Activated B cell treated with CpG ODN at 0.5 μM for 24 hours (primary cell): ENCODE results near the gene ESRRA. TPM values are rescaled to one million over a fixed set of nuclear protein-coding genes. Genes with fewer than 3 reads are reported as not detected.

Experiments
- ATAC-seq: fragments of 200-7000 bp; cut with Tn5 transposase; one replicate; pipeline ENCODE4 v1.10.0; 2021; ENCODE audit warnings: low read depth, mild to moderate bottlenecking, moderate library complexity
- CTCF ChIA-PET: fragments of 350-600 bp; sonication (Branson Sonifier 250); formaldehyde crosslinking; loops from one replicate; lab custom pipeline; 2021; ENCODE audit warnings: antibody characterized with exemption; lab: Charles Lee
- POLR2A ChIA-PET: fragments of 350-600 bp; sonication (Branson Sonifier 250); formaldehyde crosslinking; loops from one replicate; lab custom pipeline; 2021; ENCODE audit warnings: antibody characterized with exemption; lab: Charles Lee
- DNase-seq: peaks from one replicate; pipeline ENCODE4 v3.0.0; 2022
- H3K27ac Mint-ChIP-seq: one replicate; pipeline ENCODE4 v1.8.0; 2020; ENCODE audit warnings: mixed read lengths
- H3K27me3 Mint-ChIP-seq: one replicate; pipeline ENCODE4 v1.8.0; 2021; ENCODE audit warnings: mixed read lengths
- H3K36me3 Mint-ChIP-seq: one replicate; pipeline ENCODE4 v1.8.0; 2021; ENCODE audit warnings: low read depth, mixed read lengths
- H3K4me1 Mint-ChIP-seq: one replicate; pipeline ENCODE4 v1.8.0; 2021; ENCODE audit warnings: mixed read lengths
- H3K4me3 Mint-ChIP-seq: one replicate; pipeline ENCODE4 v1.8.0; 2020; ENCODE audit warnings: mild to moderate bottlenecking, mixed read lengths
- H3K9me3 Mint-ChIP-seq: one replicate; pipeline ENCODE4 v1.8.0; 2020; ENCODE audit warnings: mixed read lengths
- intact Hi-C: fragments of 100-400 bp; cut with micrococcal nuclease; formaldehyde crosslinking; loops from one replicate; pipeline ENCODE4 v1.15.1; 2024
- total RNA-seq: library from RNA; stranded (reverse); gene quantifications from 2 replicates; pipeline ENCODE4 v1.2.3, GENCODE V29; 2022
- TF ChIP-seq, protein P1 (sequence below): fragments of 200-600 bp; IDR thresholded peaks from one replicate; pipeline ENCODE4 v1.8.0; 2022; ENCODE audit warnings: antibody characterized with exemption, mild to moderate bottlenecking

The ESRRA gene
- total RNA-seq, 1 donor from 2014 or later, result 48.3 TPM

DNA sequence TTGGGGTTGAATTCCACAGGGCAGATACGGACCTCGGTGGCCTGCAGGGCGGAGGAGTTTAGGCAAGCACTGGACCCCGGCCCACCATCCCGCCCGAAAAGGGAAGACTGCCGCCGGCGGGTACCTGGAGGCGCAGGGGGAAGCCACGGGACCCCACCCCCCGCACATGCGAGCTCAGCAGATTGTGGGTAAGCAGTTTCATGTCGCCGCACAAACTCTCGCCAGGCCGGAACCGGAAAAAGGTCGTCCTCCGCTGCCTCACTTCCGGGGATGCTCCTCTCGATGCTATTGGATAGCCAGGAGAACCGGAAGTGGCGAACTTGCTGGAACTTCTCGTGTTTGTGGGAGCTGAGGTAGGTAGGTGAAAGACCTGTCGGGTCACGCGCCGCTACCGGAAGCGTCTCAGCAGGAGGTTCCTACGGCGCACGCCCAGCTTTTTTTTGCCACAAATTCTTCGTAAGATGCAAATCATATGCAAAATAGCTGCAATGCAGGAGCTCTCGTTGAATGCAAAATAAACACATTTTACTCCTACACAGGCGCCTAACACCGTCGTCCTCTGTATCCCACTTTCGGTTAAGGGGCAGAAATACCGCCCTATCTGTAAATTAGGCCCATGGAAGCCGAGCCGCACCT lies 12.1 kb downstream of the ESRRA start, which contains the start of gene TRMT112:
Gene TRMT112 (minus strand): TSS at position 235 of the 636 bp plus-strand sequence. CDS start 33 bp downstream, at position 202.
- peaks cover 29% of the 10 kb centered on the region for H3K4me1 Mint-ChIP-seq

DNA sequence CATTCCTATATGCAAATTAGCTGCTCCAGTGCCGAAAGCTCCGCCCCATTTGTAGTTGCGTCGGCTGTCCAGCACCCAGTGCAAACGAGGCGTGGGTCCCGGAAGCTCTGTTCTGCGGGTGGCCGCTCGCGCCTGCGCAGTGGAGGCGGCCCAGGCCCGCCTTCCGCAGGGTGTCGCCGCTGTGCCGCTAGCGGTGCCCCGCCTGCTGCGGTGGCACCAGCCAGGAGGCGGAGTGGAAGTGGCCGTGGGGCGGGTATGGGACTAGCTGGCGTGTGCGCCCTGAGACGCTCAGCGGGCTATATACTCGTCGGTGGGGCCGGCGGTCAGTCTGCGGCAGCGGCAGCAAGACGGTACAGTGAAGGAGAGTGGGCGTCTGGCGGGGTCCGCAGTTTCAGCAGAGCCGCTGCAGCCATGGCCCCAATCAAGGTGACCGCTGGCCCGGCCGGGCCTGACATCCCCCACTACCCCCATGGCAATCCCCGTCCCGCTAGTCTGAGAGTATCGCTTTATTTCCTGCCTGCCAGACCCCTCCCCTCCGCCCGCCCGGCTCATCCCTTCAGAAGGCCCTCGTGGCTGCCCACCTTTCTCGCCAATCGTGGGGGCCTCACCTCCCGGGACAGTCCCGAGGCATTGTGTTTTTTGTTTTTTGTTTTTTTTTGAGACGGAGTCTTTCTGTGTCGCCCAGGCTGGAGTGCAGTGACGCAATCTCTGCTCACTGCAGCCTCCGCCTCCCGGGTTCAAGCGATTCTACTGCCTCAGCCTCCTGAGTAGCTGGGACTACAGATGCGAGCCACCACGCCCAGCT lies 12.8 kb downstream of the ESRRA start, which contains the start of gene PRDX5:
Gene PRDX5 (plus strand): TSS at position 161 of the 805 bp plus-strand sequence. CDS start 95 bp downstream, at position 256.
- H3K27me3 Mint-ChIP-seq, result no peaks in the 10 kb centered on the region
- no peaks in the 10 kb centered on the region for H3K9me3 Mint-ChIP-seq
- POLR2A ChIA-PET, result interaction anchor here (0.5 to 4.9 kb wide), 47 partner anchors 9 to 1950 kb away, joined by 3 to 94 read pairs (median 5); partner anchors contain the start of genes C11orf98, CCDC88B, CSKMT and ESRRA
- ATAC-seq (peak; percentile 81), DNase-seq (peak; percentile 91)
- H3K4me1 Mint-ChIP-seq, result peaks cover 23% of the 10 kb centered on the region
- H3K27ac Mint-ChIP-seq, result peak within 1 kb of the TSS; percentile 99
- intact Hi-C loops, result loop anchor here (1.0 to 5.0 kb wide), 14 partner anchors 13 to 424 kb away; partner anchors contain the start of genes CCDC88B, DNAJC4, ESRRA and GPR137
- CTCF ChIA-PET, result interaction anchor here (0.8 to 4.2 kb wide), 22 partner anchors 9 to 406 kb away, joined by 3 to 138 read pairs (median 7); partner anchors contain the start of genes BAD, CATSPERZ, CCDC88B and ESRRA
- H3K4me3 Mint-ChIP-seq, result peak within 1 kb of the TSS; percentile 94
- TF ChIP-seq, protein P1, sequence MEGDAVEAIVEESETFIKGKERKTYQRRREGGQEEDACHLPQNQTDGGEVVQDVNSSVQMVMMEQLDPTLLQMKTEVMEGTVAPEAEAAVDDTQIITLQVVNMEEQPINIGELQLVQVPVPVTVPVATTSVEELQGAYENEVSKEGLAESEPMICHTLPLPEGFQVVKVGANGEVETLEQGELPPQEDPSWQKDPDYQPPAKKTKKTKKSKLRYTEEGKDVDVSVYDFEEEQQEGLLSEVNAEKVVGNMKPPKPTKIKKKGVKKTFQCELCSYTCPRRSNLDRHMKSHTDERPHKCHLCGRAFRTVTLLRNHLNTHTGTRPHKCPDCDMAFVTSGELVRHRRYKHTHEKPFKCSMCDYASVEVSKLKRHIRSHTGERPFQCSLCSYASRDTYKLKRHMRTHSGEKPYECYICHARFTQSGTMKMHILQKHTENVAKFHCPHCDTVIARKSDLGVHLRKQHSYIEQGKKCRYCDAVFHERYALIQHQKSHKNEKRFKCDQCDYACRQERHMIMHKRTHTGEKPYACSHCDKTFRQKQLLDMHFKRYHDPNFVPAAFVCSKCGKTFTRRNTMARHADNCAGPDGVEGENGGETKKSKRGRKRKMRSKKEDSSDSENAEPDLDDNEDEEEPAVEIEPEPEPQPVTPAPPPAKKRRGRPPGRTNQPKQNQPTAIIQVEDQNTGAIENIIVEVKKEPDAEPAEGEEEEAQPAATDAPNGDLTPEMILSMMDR, result no peak
- H3K36me3 Mint-ChIP-seq, result peaks cover 50% of the 10 kb centered on the region

More for the DNA sequence above, 12.1 kb downstream of the ESRRA start, which contains the start of gene TRMT112:
- no peaks in the 10 kb centered on the region for H3K9me3 Mint-ChIP-seq
- ATAC-seq (peak; percentile 63), DNase-seq (peak; percentile 74)
- peak within 1 kb of the TSS; percentile 94 for H3K4me3 Mint-ChIP-seq
- POLR2A ChIA-PET, result interaction anchor here (0.5 to 4.9 kb wide), 42 partner anchors 8 to 1950 kb away, joined by 3 to 94 read pairs (median 5); partner anchors contain the start of genes C11orf98, CCDC88B, CSKMT and ESRRA
- peaks cover 57% of the 10 kb centered on the region for H3K36me3 Mint-ChIP-seq
- CTCF ChIA-PET, result interaction anchor here (0.8 to 4.2 kb wide), 22 partner anchors 10 to 407 kb away, joined by 3 to 138 read pairs (median 7); partner anchors contain the start of genes BAD, CATSPERZ, CCDC88B and ESRRA
- intact Hi-C loops, result loop anchor here (1.0 to 5.0 kb wide), 8 partner anchors 12 to 425 kb away; partner anchors contain the start of genes DNAJC4, ESRRA, GPR137 and NAA40
- TF ChIP-seq, protein P1, result no peak
- no peaks in the 10 kb centered on the region for H3K27me3 Mint-ChIP-seq
- peak within 1 kb of the TSS; percentile 99 for H3K27ac Mint-ChIP-seq

DNA sequence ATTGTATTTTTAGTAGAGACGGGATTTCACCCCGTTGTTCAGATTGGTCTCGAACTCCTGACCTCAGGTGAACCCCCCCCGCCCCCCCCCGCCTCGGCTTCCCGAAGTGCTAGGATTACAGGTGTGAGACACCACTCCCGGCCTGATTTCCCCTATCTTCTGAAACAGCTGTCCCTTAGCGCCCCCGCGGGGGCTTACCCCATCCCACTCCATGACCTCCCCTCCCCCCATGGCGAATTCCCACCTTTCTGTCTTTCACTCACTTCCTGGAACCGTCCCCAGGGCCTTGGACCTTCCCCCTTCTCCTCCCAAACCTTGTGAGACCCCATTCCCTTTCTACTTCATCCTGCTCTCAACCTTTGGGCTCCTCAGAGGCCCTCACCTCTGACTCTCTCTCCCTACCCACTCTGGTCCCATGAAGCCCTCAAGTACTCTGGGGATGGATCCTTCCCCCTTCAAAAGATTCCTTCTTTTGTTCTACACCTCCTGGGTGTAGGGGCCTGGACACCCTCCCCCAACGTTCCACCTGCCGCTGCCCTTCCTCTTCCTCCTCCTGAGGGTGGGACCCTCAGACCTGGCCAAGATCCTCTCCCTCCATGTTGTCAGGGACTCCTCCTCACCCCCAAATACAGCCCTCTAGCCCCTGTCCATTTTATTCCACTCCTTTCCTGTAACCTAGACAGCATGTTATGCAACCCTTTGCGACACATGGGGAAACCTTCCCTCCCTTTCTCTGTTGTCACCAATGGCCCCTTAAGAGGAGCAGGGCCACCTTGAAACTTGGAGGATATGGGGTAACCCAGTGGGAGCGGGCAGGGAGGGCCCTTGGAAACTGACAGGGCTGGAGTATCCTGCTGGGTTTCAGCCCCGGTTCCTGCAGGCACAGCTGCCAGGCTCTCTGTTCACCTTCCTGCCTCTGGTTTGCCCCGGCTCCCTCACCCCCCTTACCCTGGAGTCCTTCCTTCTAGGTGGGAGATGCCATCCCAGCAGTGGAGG lies 13.7 kb downstream of the ESRRA start:
- intact Hi-C loops, result loop anchor here (1.0 to 5.0 kb wide), 9 partner anchors 12 to 423 kb away; partner anchors contain the start of genes CCDC88B, DNAJC4, NAA40 and NRXN2
- H3K27ac Mint-ChIP-seq, result peak overlapping the region; percentile 99
- H3K9me3 Mint-ChIP-seq, result no peaks in the 10 kb centered on the region
- ATAC-seq (no peak), DNase-seq (no peak)
- POLR2A ChIA-PET, result interaction anchor here (0.6 to 4.9 kb wide), 15 partner anchors 12 to 1352 kb away, joined by 3 to 94 read pairs (median 8); partner anchors contain the start of genes CCDC88B, ESRRA and FERMT3
- H3K4me1 Mint-ChIP-seq, result peaks cover 23% of the 10 kb centered on the region
- peak overlapping the region; percentile 94 for H3K4me3 Mint-ChIP-seq
- H3K36me3 Mint-ChIP-seq, result peaks cover 45% of the 10 kb centered on the region
- CTCF ChIA-PET, result interaction anchor here (1.0 to 4.2 kb wide), 7 partner anchors 12 to 370 kb away, joined by 3 to 138 read pairs (median 27); partner anchors contain the start of gene ESRRA
- H3K27me3 Mint-ChIP-seq, result no peaks in the 10 kb centered on the region
- TF ChIP-seq, protein P1, result no peak

DNA sequence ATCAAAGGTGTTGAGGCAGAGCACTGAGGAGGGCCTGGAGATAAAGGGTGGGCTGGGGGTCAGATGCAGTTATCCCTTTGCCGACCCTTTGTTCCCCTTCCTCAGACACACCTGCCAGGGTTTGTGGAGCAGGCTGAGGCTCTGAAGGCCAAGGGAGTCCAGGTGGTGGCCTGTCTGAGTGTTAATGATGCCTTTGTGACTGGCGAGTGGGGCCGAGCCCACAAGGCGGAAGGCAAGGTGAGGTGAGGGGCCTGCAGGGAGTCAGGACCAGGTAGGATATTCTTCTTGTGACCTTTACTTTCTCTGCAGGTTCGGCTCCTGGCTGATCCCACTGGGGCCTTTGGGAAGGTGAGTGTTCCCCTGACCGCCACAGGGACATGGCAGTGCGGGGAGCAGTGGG lies 15.2 kb downstream of the ESRRA start:
- TF ChIP-seq, protein P1, result no peak
- intact Hi-C loops, result no loop called here
- ATAC-seq, result no peak
- Mint-ChIP-seq H3K36me3 (peaks cover 35% of the 10 kb centered on the region), H3K4me1 (peaks cover 23% of the 10 kb centered on the region), H3K27ac (peak overlapping the region; percentile 30), H3K27me3 (no peaks in the 10 kb centered on the region), H3K4me3 (no peak overlapping the region), H3K9me3 (no peaks in the 10 kb centered on the region)
- POLR2A ChIA-PET, result interaction anchor here (1.3 to 4.9 kb wide), 2 partner anchors 11 to 15 kb away, joined by 3 to 77 read pairs; no protein-coding TSS in a partner anchor
- no peak for DNase-seq
- CTCF ChIA-PET, result interaction anchor here (1.0 kb wide), 1 partner anchor 34 kb away, joined by 3 read pairs; no protein-coding TSS in a partner anchor
